IMR-90 (cell line): Measurements from ENCODE around the gene DISP2. TPM values are rescaled to one million over a fixed set of nuclear protein-coding genes. Genes with fewer than 3 reads are reported as not detected.

Source experiments
- ATAC-seq: fragments of 200-7000 bp; cut with Tn5 transposase; 2 replicates; pipeline ENCODE4 v1.9.1; 2020; ENCODE audit warnings: low read depth, mild to moderate bottlenecking, moderate library complexity
- BruUV-seq: library from RNA; stranded (reverse); fragments of 400-500 nt; replicated peaks from 2 replicates; lab custom pipeline; 2021; lab: Mats Ljungman, UMichigan
- CTCF ChIA-PET: fragments of 300-600 bp; formaldehyde crosslinking; extraction: SDS; loops from one replicate; lab custom pipeline; 2021; ENCODE audit warnings: antibody characterized with exemption; lab: Yijun Ruan, JAX
- POLR2A ChIA-PET: fragments of 300-600 bp; sonication (Branson Sonifier 250); formaldehyde crosslinking; loops from one replicate; lab custom pipeline; 2022; ENCODE audit warnings: antibody characterized with exemption; ENCODE audit not compliant: unreplicated experiment; lab: Charles Lee
- DNase-seq: peaks from one replicate; pipeline ENCODE4 v3.0.0; 2013
- H2AFZ ChIP-seq: replicated peaks from 2 replicates; pipeline ENCODE3; 2013; ENCODE audit warnings: low read length, mild to moderate bottlenecking; ENCODE audit not compliant: poor library complexity
- H2AK5ac ChIP-seq: 2 replicates; pipeline ENCODE4 v1.6.1; 2013; ENCODE audit warnings: low read depth, low read length, inconsistent platforms
- H2AK9ac ChIP-seq: replicated peaks from 2 replicates; pipeline ENCODE3; 2013; ENCODE audit warnings: mild to moderate bottlenecking, low read depth, low read length, moderate library complexity; ENCODE audit not compliant: poor library complexity
- H2BK120ac ChIP-seq: 2 replicates; pipeline ENCODE4 v1.6.1; 2013; ENCODE audit warnings: low read depth, low read length, inconsistent platforms
- H2BK15ac ChIP-seq: 3 replicates; pipeline ENCODE4 v1.6.1; 2013; ENCODE audit warnings: low read depth, low read length, inconsistent platforms
- H2BK20ac ChIP-seq: 2 replicates; pipeline ENCODE4 v1.6.1; 2013; ENCODE audit warnings: low read depth, mild to moderate bottlenecking, inconsistent platforms, low read length, moderate library complexity
- H2BK5ac ChIP-seq: 2 replicates; pipeline ENCODE4 v1.6.1; 2013; ENCODE audit warnings: mild to moderate bottlenecking, low read depth, low read length, inconsistent platforms; ENCODE audit not compliant: poor library complexity, severe bottlenecking
- H3K14ac ChIP-seq: replicated peaks from 2 replicates; pipeline ENCODE4 v1.6.1; 2013; ENCODE audit warnings: low read depth, low read length, inconsistent platforms
- H3K18ac ChIP-seq: 2 replicates; pipeline ENCODE4 v1.6.1; 2013; ENCODE audit warnings: low read depth, low read length, control low read depth
- H3K23ac ChIP-seq: 2 replicates; pipeline ENCODE4 v1.6.1; 2013; ENCODE audit warnings: low read depth, low read length, inconsistent platforms
- H3K27ac ChIP-seq: 2 replicates; pipeline ENCODE4 v1.5.1; 2013; ENCODE audit warnings: mild to moderate bottlenecking, control low read depth, low read length; ENCODE audit not compliant: insufficient read depth
- H3K27me3 ChIP-seq: 2 replicates; pipeline ENCODE4 v1.6.1; 2013; ENCODE audit warnings: low read length; ENCODE audit not compliant: control insufficient read depth, insufficient read depth
- H3K36me3 ChIP-seq: 2 replicates; pipeline ENCODE4 v1.6.1; 2013; ENCODE audit warnings: low read length, mixed read lengths; ENCODE audit not compliant: control insufficient read depth, insufficient read depth
- H3K4ac ChIP-seq: 2 replicates; pipeline ENCODE4 v1.6.1; 2013; ENCODE audit warnings: low read depth, low read length, inconsistent platforms
- H3K4me1 ChIP-seq: 2 replicates; pipeline ENCODE4 v1.6.1; 2013; ENCODE audit warnings: low read length, mixed read lengths; ENCODE audit not compliant: control insufficient read depth, insufficient read depth
- H3K4me2 ChIP-seq: 2 replicates; pipeline ENCODE4 v1.6.1; 2013; ENCODE audit warnings: low read depth, mild to moderate bottlenecking, control low read depth, low read length, moderate library complexity
- H3K4me3 ChIP-seq: 2 replicates; pipeline ENCODE4 v1.5.1; 2013; ENCODE audit warnings: low read depth, mild to moderate bottlenecking, control low read depth, low read length, moderate library complexity; ENCODE audit not compliant: insufficient read depth
- H3K56ac ChIP-seq: 2 replicates; pipeline ENCODE4 v1.6.1; 2013; ENCODE audit warnings: low read length, inconsistent platforms; ENCODE audit not compliant: insufficient read depth; ENCODE audit errors: extremely low read depth
- H3K79me1 ChIP-seq, 2 experiments: 2 replicates each; pipeline ENCODE4 v1.6.1; 2013; ENCODE audit warnings: low read length in 2 of 2, inconsistent platforms in 1 of 2, low read depth in 1 of 2
- H3K9ac ChIP-seq: 2 replicates; pipeline ENCODE4 v1.6.1; 2013; ENCODE audit warnings: low read depth, low read length, control low read depth
- H3K9me1 ChIP-seq: 2 replicates; pipeline ENCODE4 v1.6.1; 2013; ENCODE audit warnings: low read length, inconsistent platforms; ENCODE audit not compliant: insufficient read depth
- H3K9me3 ChIP-seq: 2 replicates; pipeline ENCODE4 v1.6.1; 2013; ENCODE audit warnings: low read length; ENCODE audit not compliant: control insufficient read depth, insufficient read depth
- H4K20me1 ChIP-seq: 2 replicates; pipeline ENCODE4 v1.6.1; 2013; ENCODE audit warnings: low read length, inconsistent platforms; ENCODE audit not compliant: insufficient read depth
- H4K5ac ChIP-seq: 2 replicates; pipeline ENCODE4 v1.6.1; 2013; ENCODE audit warnings: mild to moderate bottlenecking, low read depth, low read length, control low read depth
- H4K8ac ChIP-seq, 2 experiments: 2 replicates each; pipeline ENCODE4 v1.6.1; 2013; ENCODE audit warnings: low read depth in 2 of 2, low read length in 2 of 2, control low read depth in 1 of 2, inconsistent platforms in 1 of 2
- H4K91ac ChIP-seq: 2 replicates; pipeline ENCODE4 v1.6.1; 2013; ENCODE audit warnings: low read depth, low read length, inconsistent platforms; ENCODE audit not compliant: insufficient read depth
- BHLHE40 ChIP-seq: fragments of 150-350 bp; IDR thresholded peaks from 2 replicates; pipeline ENCODE4 v1.6.1; 2016; ENCODE audit warnings: mild to moderate bottlenecking, low read depth, low read length
- CEBPB ChIP-seq: IDR thresholded peaks from 2 replicates; pipeline ENCODE4 v1.6.1; 2012; ENCODE audit warnings: low read depth, low read length, improper control_type of control experiment
- CHD1 ChIP-seq: IDR thresholded peaks from 2 replicates; pipeline ENCODE4 v1.6.1; 2012; ENCODE audit warnings: low read depth, low read length, improper control_type of control experiment
- MAFK ChIP-seq: IDR thresholded peaks from 2 replicates; pipeline ENCODE4 v1.6.1; 2012; ENCODE audit warnings: low read depth, low read length, improper control_type of control experiment
- MAZ ChIP-seq: IDR thresholded peaks from 2 replicates; pipeline ENCODE4 v1.6.1; 2012; ENCODE audit warnings: low read depth, mild to moderate bottlenecking, low read length, improper control_type of control experiment, moderate library complexity, borderline replicate concordance
- MXI1 ChIP-seq: IDR thresholded peaks from 2 replicates; pipeline ENCODE4 v1.6.1; 2012; ENCODE audit warnings: low read depth, mild to moderate bottlenecking, low read length, moderate library complexity, borderline replicate concordance
- NFE2L2 ChIP-seq: fragments of 150-350 bp; IDR thresholded peaks from 2 replicates; pipeline ENCODE4 v1.6.1; 2016; ENCODE audit warnings: low read depth, mild to moderate bottlenecking, low read length
- POLR2A ChIP-seq: IDR thresholded peaks from 2 replicates; pipeline ENCODE4 v1.6.1; 2012; ENCODE audit warnings: mild to moderate bottlenecking, low read depth, low read length
- RAD21 ChIP-seq: IDR thresholded peaks from 2 replicates; pipeline ENCODE4 v1.6.1; 2012; ENCODE audit warnings: low read length, improper control_type of control experiment
- RCOR1 ChIP-seq: IDR thresholded peaks from 2 replicates; pipeline ENCODE4 v1.6.1; 2012; ENCODE audit warnings: mild to moderate bottlenecking, low read length, improper control_type of control experiment; ENCODE audit not compliant: insufficient replicate concordance
- RFX5 ChIP-seq: IDR thresholded peaks from 2 replicates; pipeline ENCODE4 v1.8.0; 2012; ENCODE audit warnings: low read depth, mild to moderate bottlenecking, low read length, moderate library complexity
- SMC3 ChIP-seq: fragments of 150-350 bp; IDR thresholded peaks from 2 replicates; pipeline ENCODE4 v1.6.1; 2016; ENCODE audit warnings: low read depth, mild to moderate bottlenecking, antibody characterized with exemption, low read length, moderate library complexity
- WGBS, 2 experiments: methylation state at CpG; one replicate each; pipeline versions ENCODE4 v1.1.5 to v1.1.7; 2013; ENCODE audit warnings: missing lambda C conversion rate in 2 of 2; ENCODE audit not compliant: insufficient read length in 1 of 2; ENCODE audit errors: extremely low coverage in 2 of 2; 5-methylcytosine and 5-hydroxymethylcytosine counted together
- dilution Hi-C: fragments of 300-500 bp; cut with HindIII; formaldehyde crosslinking; loops from one replicate; pipeline ENCODE4 v1.14.3; 2018; ENCODE audit warnings: low sequenced_read_pairs; ENCODE audit not compliant: unreplicated experiment
- in situ Hi-C: fragments of 300-500 bp; cut with MboI; formaldehyde crosslinking; loops from 3 replicates; pipeline ENCODE4 v1.14.3; 2019; ENCODE audit warnings: low sequenced_read_pairs, inconsistent platforms, mixed read lengths
- intact Hi-C: fragments of 100-400 bp; cut with micrococcal nuclease; formaldehyde crosslinking; loops from 2 replicates; pipeline ENCODE4 v1.10.0; 2022
- polyA plus RNA-seq, 3 experiments: library from polyadenylated mRNA; depleted of rRNA; stranded (reverse); fragments of >200 nt; gene quantifications; 2 replicates each; pipeline ENCODE4 v1.2.3, GENCODE V29; 2012; ENCODE audit warnings: low replicate concordance in 1 of 3
- total RNA-seq: library from RNA; depleted of rRNA; stranded (reverse); fragments of >200 nt; gene quantifications from 2 replicates; pipeline ENCODE4 v1.2.3, GENCODE V29; 2012
- TF ChIP-seq, protein P1 (sequence below): fragments of 150-350 bp; IDR thresholded peaks from 2 replicates; pipeline ENCODE4 v1.6.1; 2017; ENCODE audit warnings: mild to moderate bottlenecking, antibody characterized with exemption, low read length, low read depth
- TF ChIP-seq, protein P2 (sequence below): fragments of 150-350 bp; IDR thresholded peaks from 2 replicates; pipeline ENCODE4 v1.6.1; 2016; ENCODE audit warnings: low read depth, mild to moderate bottlenecking, low read length, moderate library complexity, borderline replicate concordance
- TF ChIP-seq, protein P3 (sequence below): conservative IDR thresholded peaks from 2 replicates; pipeline ENCODE4 v1.5.1; 2012; ENCODE audit warnings: mild to moderate bottlenecking, low read depth, low read length, improper control_type of control experiment

Gene DISP2
- total and polyA plus RNA-seq, 2 of the 4 experiments (the other 2 are of a cell fraction), result 0.34 to 0.36 TPM

DNA sequence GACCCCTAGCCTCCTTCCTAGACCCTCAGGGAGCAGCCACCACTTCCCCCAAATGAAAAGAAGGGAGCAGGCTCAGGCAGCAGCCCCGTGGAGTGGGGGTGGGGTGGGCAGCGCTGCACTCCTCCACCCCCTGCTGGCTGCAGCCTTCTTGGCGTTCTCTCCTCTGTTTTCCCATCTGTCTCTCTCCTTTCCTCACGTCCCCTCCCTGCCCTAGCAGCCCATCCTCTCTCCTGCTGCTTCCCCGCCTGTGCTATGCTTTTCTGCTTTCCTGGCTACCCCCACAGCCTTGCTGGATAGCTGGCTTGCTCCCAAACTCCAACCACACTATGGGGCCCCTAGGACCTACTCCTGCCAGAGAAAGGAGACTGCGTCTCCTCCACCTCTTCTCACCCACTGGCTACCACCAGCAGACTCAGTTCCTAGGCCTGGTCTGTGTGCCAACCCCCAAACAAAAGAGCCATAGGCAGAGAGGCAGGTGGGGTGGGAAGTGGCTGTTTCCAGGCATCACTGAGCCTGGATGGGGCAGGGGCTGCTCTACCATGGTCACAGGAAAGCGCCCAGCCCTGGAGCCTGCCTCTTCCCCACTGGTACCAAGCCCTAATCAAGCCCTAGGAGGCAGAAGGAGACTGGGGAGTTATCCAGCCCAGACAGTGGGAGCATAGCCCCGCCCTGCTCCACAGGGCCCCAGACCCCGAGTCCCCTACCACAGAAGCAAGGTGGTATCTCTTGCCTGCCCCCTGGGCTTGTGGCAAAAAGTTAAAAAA is 3.4 kb upstream of the DISP2 start:
- Histone ChIP-seq H3K56ac (no peak overlapping the region), H4K8ac (no peak overlapping the region), H3K4me2 (no peak overlapping the region; the same call in 1 of the 2 replicates), H2AK9ac (peak overlapping the region; percentile 58), H4K5ac (no peak overlapping the region), H3K79me1 (no peaks in the 10 kb centered on the region), H2BK120ac (no peak overlapping the region), H3K9me3 (no peaks in the 10 kb centered on the region), H4K20me1 (no peaks in the 10 kb centered on the region), H2BK5ac (no peak overlapping the region), H3K18ac (no peak overlapping the region), H3K4me1 (peaks cover 6% of the 10 kb centered on the region; the same call in 1 of the 2 replicates), H2BK15ac (no peak overlapping the region), H3K36me3 (no peaks in the 10 kb centered on the region), H3K23ac (no peak overlapping the region), H3K4ac (no peak overlapping the region), H3K27me3 (peaks cover 26% of the 10 kb centered on the region), H3K4me3 (no peak overlapping the region), H2AFZ (peak overlapping the region; percentile 80), H3K27ac (no peak overlapping the region), H2BK20ac (no peak overlapping the region), H3K9me1 (no peaks in the 10 kb centered on the region), H4K91ac (no peak overlapping the region), H2AK5ac (no peak overlapping the region), H3K14ac (no peak overlapping the region), H3K9ac (no peak overlapping the region)
- dilution Hi-C loops, result no loop called here
- BruUV-seq, result no TSS peak
- intact Hi-C loops, result no loop called here
- ATAC-seq (peak; percentile 66), DNase-seq (peak; percentile 39)
- 0% methylated on average over 1 of the region's 9 CpGs; no CpG with 5 or more reads in 1 of the 2 experiments for WGBS, 2 experiments
- in situ Hi-C loops, result no loop called here
- ChIA-PET CTCF (interaction anchor here (0.7 to 4.2 kb wide), 3 partner anchors 11 to 85 kb away, joined by 3 to 15 read pairs (median 3); no protein-coding TSS in a partner anchor), POLR2A (no interaction called here)
- no peak for TF ChIP-seq MAFK
- TF ChIP-seq, protein P1, sequence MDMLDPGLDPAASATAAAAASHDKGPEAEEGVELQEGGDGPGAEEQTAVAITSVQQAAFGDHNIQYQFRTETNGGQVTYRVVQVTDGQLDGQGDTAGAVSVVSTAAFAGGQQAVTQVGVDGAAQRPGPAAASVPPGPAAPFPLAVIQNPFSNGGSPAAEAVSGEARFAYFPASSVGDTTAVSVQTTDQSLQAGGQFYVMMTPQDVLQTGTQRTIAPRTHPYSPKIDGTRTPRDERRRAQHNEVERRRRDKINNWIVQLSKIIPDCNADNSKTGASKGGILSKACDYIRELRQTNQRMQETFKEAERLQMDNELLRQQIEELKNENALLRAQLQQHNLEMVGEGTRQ, result no peak
- TF ChIP-seq POLR2A, result no peak
- no peak for TF ChIP-seq BHLHE40
- TF ChIP-seq MXI1, result no peak
- TF ChIP-seq, protein P2, sequence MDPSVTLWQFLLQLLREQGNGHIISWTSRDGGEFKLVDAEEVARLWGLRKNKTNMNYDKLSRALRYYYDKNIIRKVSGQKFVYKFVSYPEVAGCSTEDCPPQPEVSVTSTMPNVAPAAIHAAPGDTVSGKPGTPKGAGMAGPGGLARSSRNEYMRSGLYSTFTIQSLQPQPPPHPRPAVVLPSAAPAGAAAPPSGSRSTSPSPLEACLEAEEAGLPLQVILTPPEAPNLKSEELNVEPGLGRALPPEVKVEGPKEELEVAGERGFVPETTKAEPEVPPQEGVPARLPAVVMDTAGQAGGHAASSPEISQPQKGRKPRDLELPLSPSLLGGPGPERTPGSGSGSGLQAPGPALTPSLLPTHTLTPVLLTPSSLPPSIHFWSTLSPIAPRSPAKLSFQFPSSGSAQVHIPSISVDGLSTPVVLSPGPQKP, result no peak
- TF ChIP-seq, protein P3, sequence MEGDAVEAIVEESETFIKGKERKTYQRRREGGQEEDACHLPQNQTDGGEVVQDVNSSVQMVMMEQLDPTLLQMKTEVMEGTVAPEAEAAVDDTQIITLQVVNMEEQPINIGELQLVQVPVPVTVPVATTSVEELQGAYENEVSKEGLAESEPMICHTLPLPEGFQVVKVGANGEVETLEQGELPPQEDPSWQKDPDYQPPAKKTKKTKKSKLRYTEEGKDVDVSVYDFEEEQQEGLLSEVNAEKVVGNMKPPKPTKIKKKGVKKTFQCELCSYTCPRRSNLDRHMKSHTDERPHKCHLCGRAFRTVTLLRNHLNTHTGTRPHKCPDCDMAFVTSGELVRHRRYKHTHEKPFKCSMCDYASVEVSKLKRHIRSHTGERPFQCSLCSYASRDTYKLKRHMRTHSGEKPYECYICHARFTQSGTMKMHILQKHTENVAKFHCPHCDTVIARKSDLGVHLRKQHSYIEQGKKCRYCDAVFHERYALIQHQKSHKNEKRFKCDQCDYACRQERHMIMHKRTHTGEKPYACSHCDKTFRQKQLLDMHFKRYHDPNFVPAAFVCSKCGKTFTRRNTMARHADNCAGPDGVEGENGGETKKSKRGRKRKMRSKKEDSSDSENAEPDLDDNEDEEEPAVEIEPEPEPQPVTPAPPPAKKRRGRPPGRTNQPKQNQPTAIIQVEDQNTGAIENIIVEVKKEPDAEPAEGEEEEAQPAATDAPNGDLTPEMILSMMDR, result peak; percentile 70
- TF ChIP-seq RCOR1, result no peak
- TF ChIP-seq RAD21, result peak; percentile 52
- no peak for TF ChIP-seq NFE2L2
- no peak for TF ChIP-seq CHD1
- TF ChIP-seq SMC3, result peak; percentile 61
- TF ChIP-seq MAZ, result 0 out of 2 replicates have a peak, but pooled peaks have one; percentile 47
- TF ChIP-seq RFX5, result no peak
- TF ChIP-seq CEBPB, result no peak
